OCI-LY7 (cell line): Measurements from ENCODE around the gene KNDC1.

Source experiments
- EZH2phosphoT487 ChIP-seq: fragments of 200-600 bp; sonication (generic); IDR thresholded peaks from 2 replicates; pipeline ENCODE4 v1.6.1; 2018; ENCODE audit warnings: low read depth, borderline replicate concordance, mild to moderate bottlenecking, mixed run types, antibody characterized with exemption, low read length, moderate library complexity, mixed read lengths
- TF ChIP-seq, protein P1 (sequence below): fragments of 200-600 bp; sonication (generic); conservative IDR thresholded peaks from 2 replicates; pipeline ENCODE4 v1.5.1; 2014; ENCODE audit warnings: mild to moderate bottlenecking, antibody characterized with exemption, low read length, moderate library complexity, mixed read lengths

DNA sequence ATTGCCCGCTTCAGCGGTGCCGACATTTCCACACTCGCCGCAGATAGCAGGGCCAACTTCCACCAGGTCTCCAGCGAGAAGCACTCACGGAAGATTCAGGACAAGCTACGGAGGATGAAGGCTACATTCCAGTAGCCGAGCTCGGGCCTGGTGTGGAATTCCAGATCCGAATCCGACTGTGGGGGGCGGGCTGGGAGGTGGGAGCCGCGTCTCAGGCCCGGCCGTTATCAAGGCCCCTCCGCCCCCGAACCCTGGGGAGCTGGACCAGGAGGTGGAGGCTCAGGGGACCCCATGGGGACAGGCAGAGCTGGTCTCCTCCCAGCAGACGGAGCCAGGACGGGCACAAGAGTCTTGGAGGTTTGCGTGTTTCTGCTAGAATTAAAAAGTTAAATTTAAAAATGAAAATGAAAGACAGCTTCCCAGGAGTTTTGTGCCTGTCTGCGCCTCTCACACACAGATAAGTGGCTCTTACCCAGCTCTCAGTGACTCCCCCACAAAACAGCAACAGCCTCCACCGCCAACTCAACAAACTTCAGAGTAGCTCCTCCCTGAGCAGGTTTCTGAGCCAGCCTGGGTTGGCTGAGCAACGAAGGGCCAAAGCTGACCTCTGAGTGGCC lies 64.8 kb downstream of the KNDC1 start:
- TF ChIP-seq, protein P1, sequence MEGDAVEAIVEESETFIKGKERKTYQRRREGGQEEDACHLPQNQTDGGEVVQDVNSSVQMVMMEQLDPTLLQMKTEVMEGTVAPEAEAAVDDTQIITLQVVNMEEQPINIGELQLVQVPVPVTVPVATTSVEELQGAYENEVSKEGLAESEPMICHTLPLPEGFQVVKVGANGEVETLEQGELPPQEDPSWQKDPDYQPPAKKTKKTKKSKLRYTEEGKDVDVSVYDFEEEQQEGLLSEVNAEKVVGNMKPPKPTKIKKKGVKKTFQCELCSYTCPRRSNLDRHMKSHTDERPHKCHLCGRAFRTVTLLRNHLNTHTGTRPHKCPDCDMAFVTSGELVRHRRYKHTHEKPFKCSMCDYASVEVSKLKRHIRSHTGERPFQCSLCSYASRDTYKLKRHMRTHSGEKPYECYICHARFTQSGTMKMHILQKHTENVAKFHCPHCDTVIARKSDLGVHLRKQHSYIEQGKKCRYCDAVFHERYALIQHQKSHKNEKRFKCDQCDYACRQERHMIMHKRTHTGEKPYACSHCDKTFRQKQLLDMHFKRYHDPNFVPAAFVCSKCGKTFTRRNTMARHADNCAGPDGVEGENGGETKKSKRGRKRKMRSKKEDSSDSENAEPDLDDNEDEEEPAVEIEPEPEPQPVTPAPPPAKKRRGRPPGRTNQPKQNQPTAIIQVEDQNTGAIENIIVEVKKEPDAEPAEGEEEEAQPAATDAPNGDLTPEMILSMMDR: no peak
- no peak for TF ChIP-seq EZH2phosphoT487
